VCaP (cell line): ENCODE data around the gene TMEM97.

Experiments
- H3K27ac ChIP-seq: fragments of 450-650 bp; 2 replicates; pipeline ENCODE4 v1.5.1; 2017
- TF ChIP-seq, protein P1 (sequence below): fragments of 450-650 bp; conservative IDR thresholded peaks from 2 replicates; pipeline ENCODE4 v1.5.1; 2017; ENCODE audit warnings: mild to moderate bottlenecking, moderate library complexity

TMEM97 gene

DNA sequence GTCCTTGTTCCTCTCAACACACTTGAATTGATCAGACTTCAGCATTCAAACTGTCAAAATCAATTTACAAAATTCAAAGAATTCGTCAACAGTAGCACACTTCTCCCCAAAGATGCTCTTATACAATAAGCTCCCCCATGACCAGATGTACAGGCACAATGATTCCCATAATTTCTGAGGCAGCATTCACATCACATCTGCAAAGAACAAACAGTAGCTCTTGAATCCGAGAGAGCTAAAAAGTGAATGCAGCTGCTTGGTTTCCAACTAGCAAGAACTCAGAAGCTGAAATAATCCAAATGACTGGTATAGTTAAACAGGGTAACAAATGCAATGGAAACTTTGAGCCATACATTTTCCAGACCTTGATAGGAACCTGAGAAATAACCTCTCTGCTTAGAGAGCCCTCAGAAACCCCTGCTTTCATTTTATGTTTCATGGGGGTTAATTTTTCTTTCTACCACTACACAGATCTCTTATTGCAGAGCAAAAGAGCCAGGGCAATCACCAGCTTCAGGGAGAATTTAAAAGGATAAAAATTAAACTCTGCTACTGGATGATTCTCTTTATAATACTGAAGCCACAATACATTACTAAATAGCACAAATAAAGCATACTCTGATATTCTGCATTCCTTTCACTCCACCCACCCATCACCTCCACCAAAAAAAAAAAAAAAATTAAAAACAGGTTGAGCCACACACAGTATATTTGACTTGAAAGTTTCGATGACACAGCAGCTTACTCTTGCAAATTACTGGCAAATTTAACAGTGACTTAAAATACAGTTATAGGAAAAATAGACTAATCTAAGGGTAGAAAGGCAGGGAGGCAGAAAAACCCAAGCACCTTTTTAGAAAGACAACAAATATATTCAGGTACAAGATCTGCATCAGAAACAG lies 23.1 kb upstream of the TMEM97 start:
- no peak overlapping the region for H3K27ac ChIP-seq

DNA sequence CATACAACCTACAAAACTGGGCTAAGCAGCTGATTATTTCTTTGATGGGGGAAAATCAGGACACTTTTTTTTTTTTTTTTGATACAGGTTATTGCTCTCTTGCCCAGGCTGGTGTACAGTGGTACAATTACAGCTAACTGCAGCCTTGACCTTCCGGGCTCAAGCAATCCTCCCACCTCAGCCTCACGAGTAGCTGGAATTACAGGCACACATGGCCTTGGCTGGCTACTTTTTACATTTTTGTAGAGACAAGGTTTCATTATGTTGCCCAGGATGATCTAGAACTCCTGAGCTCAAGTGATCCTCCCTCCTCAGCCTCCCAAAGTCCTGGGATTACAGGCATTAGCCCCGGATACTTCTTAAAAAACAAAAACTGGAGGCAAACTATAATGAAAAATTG lies 20.6 kb upstream of the TMEM97 start:
- TF ChIP-seq, protein P1, sequence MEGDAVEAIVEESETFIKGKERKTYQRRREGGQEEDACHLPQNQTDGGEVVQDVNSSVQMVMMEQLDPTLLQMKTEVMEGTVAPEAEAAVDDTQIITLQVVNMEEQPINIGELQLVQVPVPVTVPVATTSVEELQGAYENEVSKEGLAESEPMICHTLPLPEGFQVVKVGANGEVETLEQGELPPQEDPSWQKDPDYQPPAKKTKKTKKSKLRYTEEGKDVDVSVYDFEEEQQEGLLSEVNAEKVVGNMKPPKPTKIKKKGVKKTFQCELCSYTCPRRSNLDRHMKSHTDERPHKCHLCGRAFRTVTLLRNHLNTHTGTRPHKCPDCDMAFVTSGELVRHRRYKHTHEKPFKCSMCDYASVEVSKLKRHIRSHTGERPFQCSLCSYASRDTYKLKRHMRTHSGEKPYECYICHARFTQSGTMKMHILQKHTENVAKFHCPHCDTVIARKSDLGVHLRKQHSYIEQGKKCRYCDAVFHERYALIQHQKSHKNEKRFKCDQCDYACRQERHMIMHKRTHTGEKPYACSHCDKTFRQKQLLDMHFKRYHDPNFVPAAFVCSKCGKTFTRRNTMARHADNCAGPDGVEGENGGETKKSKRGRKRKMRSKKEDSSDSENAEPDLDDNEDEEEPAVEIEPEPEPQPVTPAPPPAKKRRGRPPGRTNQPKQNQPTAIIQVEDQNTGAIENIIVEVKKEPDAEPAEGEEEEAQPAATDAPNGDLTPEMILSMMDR: no peak
- H3K27ac ChIP-seq: no peak overlapping the region

More for the DNA sequence above, 23.1 kb upstream of the TMEM97 start:
- TF ChIP-seq, protein P1: no peak

DNA sequence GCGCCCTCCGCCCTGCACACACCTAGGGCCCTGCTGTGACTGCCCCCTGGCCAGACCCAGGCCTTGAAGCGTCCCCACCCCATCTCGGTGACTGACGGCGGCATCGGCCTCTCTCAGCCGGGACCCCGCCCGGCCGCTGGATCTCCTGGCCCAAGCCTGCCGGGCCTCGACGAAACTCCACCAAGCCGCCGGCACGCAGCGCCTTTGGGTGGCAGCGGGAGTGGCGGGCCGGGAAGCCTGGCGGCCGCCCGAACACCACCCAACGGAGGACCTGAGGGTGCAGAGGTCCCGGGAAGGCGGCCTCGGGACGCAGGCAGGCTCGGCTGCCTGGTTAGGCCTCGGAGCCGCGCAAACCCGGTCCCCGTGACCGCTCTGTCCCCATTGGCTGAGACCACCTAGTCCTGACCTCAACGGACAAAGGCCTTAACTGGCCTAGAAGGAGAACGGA lies 12.0 kb upstream of the TMEM97 start:
- TF ChIP-seq, protein P1: no peak
- H3K27ac ChIP-seq: no peak overlapping the region

DNA sequence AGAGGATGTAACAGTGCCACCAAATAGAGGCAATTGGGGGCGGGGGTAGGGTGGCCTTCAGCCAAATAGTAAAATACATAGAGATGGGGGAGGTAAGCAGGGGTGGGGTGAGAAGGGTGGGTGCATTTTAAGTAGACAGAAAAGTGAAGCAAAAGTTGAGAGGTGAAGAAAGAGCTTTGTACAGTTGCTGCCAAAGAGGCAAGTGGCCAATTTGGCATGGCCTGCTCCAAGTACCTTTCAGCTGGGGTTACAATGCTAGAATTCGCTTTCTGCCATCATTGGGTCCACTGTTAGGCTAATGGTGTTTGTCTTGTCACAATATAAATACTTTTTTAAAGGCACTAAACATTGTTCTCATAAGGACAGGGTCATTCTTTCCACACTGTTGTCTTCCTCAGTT lies 5.2 kb upstream of the TMEM97 start:
- H3K27ac ChIP-seq: no peak overlapping the region
- TF ChIP-seq, protein P1: no peak

DNA sequence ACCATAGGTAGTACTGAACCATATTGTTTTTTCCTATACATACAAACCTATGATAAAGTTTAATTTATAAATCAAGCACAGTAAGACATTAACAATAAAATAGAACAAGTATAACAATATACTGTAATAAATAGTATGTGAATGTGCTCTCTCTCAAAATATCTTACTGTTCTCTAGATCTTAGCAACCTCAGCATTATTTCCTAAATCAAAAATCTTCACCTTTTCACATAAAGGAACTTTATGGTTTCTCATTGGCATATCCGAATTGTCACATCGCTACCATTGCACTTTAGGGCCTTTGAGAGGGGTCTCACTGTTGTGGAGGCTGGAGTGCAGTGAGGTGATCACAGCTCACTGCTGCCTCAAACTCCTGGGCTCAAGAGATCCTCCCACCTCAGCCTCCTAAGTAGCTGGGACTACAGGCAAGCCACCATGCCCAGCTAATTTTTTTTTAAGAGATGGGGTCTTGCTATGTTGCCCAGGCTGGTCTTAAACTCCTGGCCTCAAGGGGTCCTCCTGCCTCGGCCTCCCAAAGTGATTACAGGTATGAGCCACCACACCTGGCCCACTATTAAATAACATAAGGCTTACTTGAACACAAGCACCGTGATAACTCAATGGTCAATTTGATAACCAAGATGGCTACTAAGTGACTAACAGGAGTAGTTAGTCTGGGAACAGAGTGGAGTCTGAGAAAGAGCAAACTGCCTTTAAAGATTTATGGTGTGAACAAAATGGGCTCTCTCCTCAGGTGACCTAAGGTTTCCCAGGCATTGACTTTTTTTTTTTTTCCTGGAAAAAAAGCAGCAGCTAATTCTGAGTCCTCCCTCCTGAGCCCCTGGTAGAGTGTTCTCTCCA lies 2.9 kb upstream of the TMEM97 start:
- no peak overlapping the region for H3K27ac ChIP-seq
- TF ChIP-seq, protein P1: no peak

DNA sequence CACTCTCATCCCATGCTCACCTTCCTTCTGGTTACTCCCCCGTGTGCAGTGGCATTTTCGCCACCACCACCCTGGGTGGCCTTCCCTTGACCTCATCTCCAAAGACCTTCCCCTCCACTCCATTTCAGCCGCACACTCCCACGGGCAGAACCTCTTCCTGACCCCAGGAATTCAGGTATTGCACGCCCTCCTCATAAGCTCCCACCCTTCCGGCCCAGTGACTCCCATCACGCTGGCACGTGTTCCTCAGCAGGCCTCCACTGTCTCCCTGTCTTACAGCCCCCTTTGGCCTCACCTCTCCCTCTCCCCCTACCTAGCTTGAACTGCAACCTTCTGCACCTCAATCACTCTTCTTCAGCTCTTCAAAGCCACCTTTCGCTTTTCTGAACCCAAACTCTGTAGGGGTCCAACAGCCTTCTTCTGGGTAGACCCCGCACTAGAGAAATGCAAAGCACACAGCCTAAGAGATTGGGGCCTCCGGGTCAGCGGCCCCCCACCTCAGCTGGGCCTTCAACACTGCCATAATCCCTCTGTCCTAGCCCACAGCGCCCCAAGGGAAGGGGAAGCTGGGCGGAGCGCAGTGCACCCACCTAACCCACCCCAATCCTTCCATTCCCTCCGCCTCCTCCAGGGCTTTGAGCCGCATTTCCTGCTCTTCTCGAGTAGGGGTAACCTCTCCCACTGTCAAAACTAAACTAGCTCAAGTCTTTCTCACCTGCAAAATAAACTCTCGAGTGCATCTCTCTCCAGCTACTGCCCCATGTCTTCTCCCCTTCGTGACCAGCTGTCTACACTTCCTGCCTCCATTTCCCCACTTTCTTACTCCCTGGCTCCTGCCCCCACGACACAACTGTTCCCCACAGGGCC lies 1.7 kb upstream of the TMEM97 start:
- H3K27ac ChIP-seq: peak overlapping the region; percentile 88
- TF ChIP-seq, protein P1: no peak
